DND-41 (cell line): ENCODE data around the gene RCAN2.

Experiments used
- EZH2 ChIP-seq: IDR thresholded peaks from 3 replicates; pipeline ENCODE4 v1.6.1; 2012; ENCODE audit warnings: borderline replicate concordance, low read depth, mild to moderate bottlenecking, moderate library complexity, low read length, inconsistent platforms; ENCODE audit not compliant: severe bottlenecking
- TF ChIP-seq, protein P1 (sequence below): IDR thresholded peaks from 2 replicates; pipeline ENCODE4 v1.5.1; 2012; ENCODE audit warnings: borderline replicate concordance, low read length, moderate library complexity, mild to moderate bottlenecking; ENCODE audit not compliant: poor library complexity, severe bottlenecking; ENCODE audit errors: extremely low read depth

- TF ChIP-seq, protein P1, sequence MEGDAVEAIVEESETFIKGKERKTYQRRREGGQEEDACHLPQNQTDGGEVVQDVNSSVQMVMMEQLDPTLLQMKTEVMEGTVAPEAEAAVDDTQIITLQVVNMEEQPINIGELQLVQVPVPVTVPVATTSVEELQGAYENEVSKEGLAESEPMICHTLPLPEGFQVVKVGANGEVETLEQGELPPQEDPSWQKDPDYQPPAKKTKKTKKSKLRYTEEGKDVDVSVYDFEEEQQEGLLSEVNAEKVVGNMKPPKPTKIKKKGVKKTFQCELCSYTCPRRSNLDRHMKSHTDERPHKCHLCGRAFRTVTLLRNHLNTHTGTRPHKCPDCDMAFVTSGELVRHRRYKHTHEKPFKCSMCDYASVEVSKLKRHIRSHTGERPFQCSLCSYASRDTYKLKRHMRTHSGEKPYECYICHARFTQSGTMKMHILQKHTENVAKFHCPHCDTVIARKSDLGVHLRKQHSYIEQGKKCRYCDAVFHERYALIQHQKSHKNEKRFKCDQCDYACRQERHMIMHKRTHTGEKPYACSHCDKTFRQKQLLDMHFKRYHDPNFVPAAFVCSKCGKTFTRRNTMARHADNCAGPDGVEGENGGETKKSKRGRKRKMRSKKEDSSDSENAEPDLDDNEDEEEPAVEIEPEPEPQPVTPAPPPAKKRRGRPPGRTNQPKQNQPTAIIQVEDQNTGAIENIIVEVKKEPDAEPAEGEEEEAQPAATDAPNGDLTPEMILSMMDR: no peak
- TF ChIP-seq EZH2: no peak
These were observed 188.4 kb downstream of the RCAN2 start for GRCh38 chr6:46302816-46303215.
